GM18511 (cell line): ENCODE data around the gene PRCD.

Experiments
- ATAC-seq: cut with Tn5 transposase; IDR thresholded peaks from one replicate; pipeline ENCODE4 v1.9.1; 2021; ENCODE audit warnings: mild to moderate bottlenecking, moderate library complexity; ENCODE audit not compliant: unreplicated experiment

PRCD gene

GRCh38 chr17:76568811-76569221, 29.0 kb downstream of the PRCD start:
- ATAC-seq, result no peak

GRCh38 chr17:76569607-76570279, 29.9 kb downstream of the PRCD start:
- ATAC-seq, result no peak

DNA sequence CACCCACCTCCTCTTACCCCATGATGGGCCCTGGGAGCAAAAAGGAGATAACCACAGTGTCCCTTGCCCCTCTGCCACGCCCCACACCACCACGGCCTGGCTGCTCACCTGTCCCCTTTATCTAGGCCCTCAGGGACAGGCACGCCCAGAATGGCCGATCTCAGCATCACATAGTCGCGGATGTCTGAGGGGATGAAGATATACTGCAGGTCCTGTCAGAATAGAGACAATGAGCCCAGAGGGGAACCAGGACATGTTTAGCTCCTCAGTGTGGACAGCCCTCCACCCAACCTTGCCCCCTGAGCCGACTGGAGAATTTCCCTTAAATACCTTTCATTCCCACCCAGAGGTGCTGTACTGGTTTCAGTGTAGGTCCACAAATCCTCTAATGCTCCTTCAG, 30.6 kb downstream of the PRCD start:
- ATAC-seq, result no peak

- ATAC-seq, result no peak
These were observed 31.1 kb downstream of the PRCD start for GRCh38 chr17:76570877-76571471.

GRCh38 chr17:76572201-76572910, 32.5 kb downstream of the PRCD start:
- ATAC-seq, result no peak

DNA sequence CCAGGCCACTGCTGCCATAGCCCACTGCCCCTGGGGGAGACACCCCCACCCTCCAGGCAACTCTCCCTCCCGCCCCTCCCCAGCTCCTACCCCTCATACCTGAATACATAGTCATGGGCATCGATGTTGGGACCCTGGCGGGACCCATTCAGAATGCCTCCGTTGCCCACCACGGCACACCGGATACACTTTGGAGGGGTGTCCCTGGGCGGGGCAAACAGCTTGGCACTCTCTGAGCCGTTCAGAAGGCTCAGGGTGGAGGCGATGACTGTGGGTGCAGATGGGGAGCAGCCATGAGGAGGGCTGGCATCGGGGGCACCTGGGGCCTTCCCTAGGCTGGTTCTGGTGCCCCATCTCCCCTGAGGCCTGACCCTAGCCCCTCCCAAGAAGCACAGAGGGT, 33.3 kb downstream of the PRCD start:
- ATAC-seq, result no peak

DNA sequence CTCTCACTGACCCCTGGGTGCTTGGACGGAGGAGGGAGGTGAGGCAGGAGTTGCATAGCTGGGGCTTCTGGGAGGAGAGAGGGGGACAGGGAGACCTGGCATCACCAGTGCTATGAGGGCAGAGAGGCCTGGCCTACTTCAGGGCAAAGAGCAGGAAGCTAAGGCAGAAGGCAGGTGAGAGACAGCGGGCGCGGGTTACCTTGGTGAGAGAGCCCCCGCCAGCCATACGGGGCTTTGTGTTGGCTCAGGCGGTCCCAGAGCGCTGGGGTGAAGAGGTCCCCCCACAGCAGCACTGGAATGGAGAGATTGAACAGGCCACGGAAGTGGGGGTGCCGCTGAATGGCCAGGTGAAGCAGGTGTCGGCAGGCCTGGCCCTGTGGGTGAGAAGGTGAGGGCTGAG, 34.3 kb downstream of the PRCD start:
- no peak for ATAC-seq

- no peak for ATAC-seq
These were observed 35.7 kb downstream of the PRCD start for GRCh38 chr17:76575570-76575969.

GRCh38 chr17:76576189-76576588, 36.3 kb downstream of the PRCD start:
- ATAC-seq, result no peak

DNA sequence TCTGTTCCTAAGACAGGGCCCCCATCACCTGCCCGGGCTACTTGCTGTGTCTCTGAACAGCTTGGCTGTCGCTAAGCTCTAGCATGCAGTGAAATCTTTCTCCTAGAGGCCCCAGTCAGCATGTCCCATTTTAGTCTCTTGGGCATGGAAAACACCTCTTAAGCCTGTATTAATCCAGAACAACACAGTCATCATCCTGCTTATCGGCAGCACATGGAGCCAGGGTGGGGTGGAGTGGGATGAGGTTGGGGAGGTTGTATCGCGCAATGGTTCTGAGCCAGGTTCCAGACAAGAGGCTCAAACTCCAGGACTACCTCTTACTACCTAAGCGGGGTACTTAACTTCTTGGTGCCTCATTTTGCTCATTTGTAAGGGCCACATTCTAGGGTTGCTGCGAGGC, 38.0 kb downstream of the PRCD start:
- ATAC-seq, result no peak

DNA sequence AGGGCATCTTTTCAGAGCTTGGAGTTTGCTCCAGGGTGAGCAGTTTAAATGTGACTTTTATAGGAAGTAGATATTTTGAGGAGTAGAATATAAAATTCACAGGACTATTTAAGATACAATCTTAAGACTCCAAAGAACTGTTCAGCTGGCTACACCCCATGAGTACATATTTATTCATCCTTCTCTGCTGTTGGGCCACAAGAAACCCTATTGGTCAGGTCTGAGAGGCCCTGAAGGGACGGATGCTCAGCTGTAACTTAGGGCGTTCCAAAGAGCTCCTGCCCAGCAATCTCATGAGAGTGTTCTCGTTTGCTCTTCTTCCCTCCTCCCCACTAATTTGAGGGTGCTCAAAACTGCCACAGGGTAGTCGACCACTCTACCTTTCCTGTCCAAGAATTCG, 38.5 kb downstream of the PRCD start:
- ATAC-seq, result no peak

- no peak for ATAC-seq
These were observed 39.4 kb downstream of the PRCD start for GRCh38 chr17:76579281-76579680.

DNA sequence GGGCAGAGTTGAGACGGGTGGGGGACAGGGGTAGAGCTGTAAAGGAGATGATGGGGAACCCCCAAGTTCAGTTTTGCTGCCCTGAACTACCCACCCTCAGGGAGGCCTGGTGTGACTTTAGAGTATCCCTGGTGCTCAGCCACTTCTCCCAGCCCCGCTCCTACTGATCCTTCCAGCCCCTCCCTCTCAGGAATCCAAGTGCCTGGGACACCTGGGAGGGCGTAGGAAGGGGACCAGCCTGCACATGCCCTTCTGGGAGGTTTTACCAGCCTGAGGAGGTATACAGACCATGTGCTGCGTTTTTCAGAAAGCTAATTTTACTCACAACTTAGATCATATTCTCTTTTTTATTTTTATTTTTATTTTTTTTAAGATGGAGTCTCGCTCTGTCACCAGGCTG, 41.7 kb downstream of the PRCD start:
- ATAC-seq, result no peak

DNA sequence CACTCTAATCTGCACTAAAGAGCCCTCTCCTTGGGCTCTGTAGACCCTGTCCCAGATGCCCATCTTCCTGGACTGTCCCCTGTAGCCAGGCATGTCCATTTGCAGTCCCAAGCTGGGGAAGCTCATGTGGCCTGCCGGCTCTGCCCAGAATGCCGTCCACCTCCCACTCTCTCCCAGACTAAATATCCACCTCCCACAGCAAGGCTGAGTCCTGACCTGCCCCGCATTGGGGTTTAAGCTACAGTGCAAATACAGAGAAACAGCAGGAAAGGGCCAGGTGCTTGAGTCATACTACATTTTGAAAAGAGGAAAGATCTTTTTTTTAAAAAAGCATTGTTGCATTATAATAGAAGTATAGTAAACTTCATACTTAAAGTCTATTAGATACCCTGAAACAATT, 42.8 kb downstream of the PRCD start:
- ATAC-seq, result no peak

DNA sequence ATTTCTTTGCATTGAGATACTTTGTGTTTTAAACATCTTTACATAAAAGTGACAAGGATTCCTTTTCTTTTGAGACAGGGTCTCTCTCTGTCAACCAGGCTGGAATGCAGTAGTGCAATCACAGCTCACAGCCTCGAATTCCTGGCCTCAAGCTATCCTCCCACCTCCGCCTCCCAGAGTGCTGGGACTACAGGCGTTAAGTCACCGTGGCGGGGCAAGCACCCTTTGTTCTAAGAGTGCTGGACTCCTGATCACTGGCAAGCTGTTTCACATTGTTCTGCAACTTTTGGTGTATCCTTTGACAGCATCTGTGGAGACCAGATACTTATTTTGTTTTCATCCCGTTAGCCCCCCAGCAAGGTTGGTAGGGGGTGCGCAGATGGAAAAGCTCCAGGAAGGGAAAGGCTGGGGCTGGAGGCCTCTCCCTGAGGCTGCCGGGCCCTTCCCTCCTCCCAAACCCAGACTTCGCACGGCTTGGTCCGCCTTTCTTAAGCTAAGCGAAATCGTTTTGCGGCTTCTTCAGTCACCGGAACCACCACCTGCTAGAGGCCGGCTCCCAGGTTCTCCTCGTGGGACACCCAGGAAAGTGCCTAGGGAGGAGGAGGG, 44.7 kb downstream of the PRCD start:
- no peak for ATAC-seq

GRCh38 chr17:76585033-76585648, 45.3 kb downstream of the PRCD start:
- ATAC-seq, result no peak

GRCh38 chr17:76585649-76586593, 46.1 kb downstream of the PRCD start, which contains the start of gene ST6GALNAC2:
Gene ST6GALNAC2, minus strand, starts transcription at chr17:76585860. Its CDS starts 52 bp downstream, at chr17:76585808.
- no peak for ATAC-seq

- no peak for ATAC-seq
These were observed 47.1 kb downstream of the PRCD start for GRCh38 chr17:76586741-76587487.

DNA sequence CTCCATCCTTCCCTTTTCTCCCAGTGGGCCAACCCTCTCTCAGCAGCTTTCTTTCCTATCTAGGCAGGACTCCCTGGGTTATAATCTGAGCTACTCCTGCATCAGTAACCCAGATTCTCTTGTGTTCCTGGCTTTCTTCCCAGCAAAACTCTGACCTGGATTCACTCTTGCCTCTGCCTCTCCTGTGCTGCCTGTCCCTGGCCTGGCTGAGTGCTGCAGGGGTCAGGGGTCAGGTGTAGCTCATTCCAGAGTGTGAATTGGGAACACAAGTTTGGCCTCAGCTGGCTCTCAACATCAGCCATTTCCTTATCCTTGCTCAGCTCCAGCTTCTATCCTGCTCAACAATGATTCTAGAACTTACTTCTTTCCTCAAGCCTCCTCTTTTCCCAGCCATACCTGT, 48.3 kb downstream of the PRCD start:
- no peak for ATAC-seq
